Ovary (tissue), 1 donor: Measurements from ENCODE around the gene MROH9.

Source experiments
- EP300 ChIP-seq: sonication (generic); formaldehyde crosslinking; IDR thresholded peaks from one replicate; pipeline ENCODE4 v1.6.1; 2017; ENCODE audit warnings: antibody characterized with exemption
- POLR2A ChIP-seq: fragments of 450-650 bp; IDR thresholded peaks from one replicate; pipeline ENCODE4 v1.6.1; 2017; ENCODE audit warnings: antibody characterized with exemption, mild to moderate bottlenecking, moderate library complexity

DNA sequence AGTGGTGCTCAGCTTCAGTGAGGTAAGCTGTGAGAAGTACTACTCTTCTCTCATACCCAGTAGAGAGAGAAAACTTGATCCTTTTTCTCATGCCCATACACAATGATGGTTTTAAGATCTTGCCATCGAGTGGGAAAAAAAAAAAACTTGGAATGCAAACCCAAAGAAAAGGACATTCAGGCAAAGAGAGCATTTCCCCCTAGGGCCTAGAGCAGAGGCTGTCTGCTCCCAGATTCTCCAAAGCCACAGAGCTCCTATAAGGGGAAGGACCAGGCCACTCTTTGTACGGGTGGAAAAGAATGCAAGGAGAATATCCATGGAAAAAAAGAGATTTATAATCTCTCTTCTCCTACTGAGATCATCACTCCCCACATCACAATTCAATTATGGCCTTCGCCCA is 34.9 kb downstream of the MROH9 start:
- TF ChIP-seq EP300 (no peak), POLR2A (no peak)
